IMR-90 (cell line): ENCODE data around the gene MAFF. TPM values are rescaled to one million over a fixed set of nuclear protein-coding genes. Genes with fewer than 3 reads are reported as not detected.

Source experiments
- ATAC-seq: fragments of 200-7000 bp; cut with Tn5 transposase; 2 replicates; pipeline ENCODE4 v1.9.1; 2020; ENCODE audit warnings: low read depth, mild to moderate bottlenecking, moderate library complexity
- BruUV-seq: library from RNA; stranded (reverse); fragments of 400-500 nt; replicated peaks from 2 replicates; lab custom pipeline; 2021; lab: Mats Ljungman, UMichigan
- CTCF ChIA-PET: fragments of 300-600 bp; formaldehyde crosslinking; extraction: SDS; loops from one replicate; lab custom pipeline; 2021; ENCODE audit warnings: antibody characterized with exemption; lab: Yijun Ruan, JAX
- POLR2A ChIA-PET: fragments of 300-600 bp; sonication (Branson Sonifier 250); formaldehyde crosslinking; loops from one replicate; lab custom pipeline; 2022; ENCODE audit warnings: antibody characterized with exemption; ENCODE audit not compliant: unreplicated experiment; lab: Charles Lee
- DNase-seq: peaks from one replicate; pipeline ENCODE4 v3.0.0; 2013
- H2AFZ ChIP-seq: replicated peaks from 2 replicates; pipeline ENCODE3; 2013; ENCODE audit warnings: low read length, mild to moderate bottlenecking; ENCODE audit not compliant: poor library complexity
- H2AK5ac ChIP-seq: 2 replicates; pipeline ENCODE4 v1.6.1; 2013; ENCODE audit warnings: low read depth, low read length, inconsistent platforms
- H2AK9ac ChIP-seq: replicated peaks from 2 replicates; pipeline ENCODE3; 2013; ENCODE audit warnings: mild to moderate bottlenecking, low read depth, low read length, moderate library complexity; ENCODE audit not compliant: poor library complexity
- H2BK120ac ChIP-seq: 2 replicates; pipeline ENCODE4 v1.6.1; 2013; ENCODE audit warnings: low read depth, low read length, inconsistent platforms
- H2BK15ac ChIP-seq: 3 replicates; pipeline ENCODE4 v1.6.1; 2013; ENCODE audit warnings: low read depth, low read length, inconsistent platforms
- H2BK20ac ChIP-seq: 2 replicates; pipeline ENCODE4 v1.6.1; 2013; ENCODE audit warnings: low read depth, mild to moderate bottlenecking, inconsistent platforms, low read length, moderate library complexity
- H2BK5ac ChIP-seq: 2 replicates; pipeline ENCODE4 v1.6.1; 2013; ENCODE audit warnings: mild to moderate bottlenecking, low read depth, low read length, inconsistent platforms; ENCODE audit not compliant: poor library complexity, severe bottlenecking
- H3K14ac ChIP-seq: replicated peaks from 2 replicates; pipeline ENCODE4 v1.6.1; 2013; ENCODE audit warnings: low read depth, low read length, inconsistent platforms
- H3K18ac ChIP-seq: 2 replicates; pipeline ENCODE4 v1.6.1; 2013; ENCODE audit warnings: low read depth, low read length, control low read depth
- H3K23ac ChIP-seq: 2 replicates; pipeline ENCODE4 v1.6.1; 2013; ENCODE audit warnings: low read depth, low read length, inconsistent platforms
- H3K27ac ChIP-seq: 2 replicates; pipeline ENCODE4 v1.5.1; 2013; ENCODE audit warnings: mild to moderate bottlenecking, control low read depth, low read length; ENCODE audit not compliant: insufficient read depth
- H3K27me3 ChIP-seq: 2 replicates; pipeline ENCODE4 v1.6.1; 2013; ENCODE audit warnings: low read length; ENCODE audit not compliant: control insufficient read depth, insufficient read depth
- H3K36me3 ChIP-seq: 2 replicates; pipeline ENCODE4 v1.6.1; 2013; ENCODE audit warnings: low read length, mixed read lengths; ENCODE audit not compliant: control insufficient read depth, insufficient read depth
- H3K4ac ChIP-seq: 2 replicates; pipeline ENCODE4 v1.6.1; 2013; ENCODE audit warnings: low read depth, low read length, inconsistent platforms
- H3K4me1 ChIP-seq: 2 replicates; pipeline ENCODE4 v1.6.1; 2013; ENCODE audit warnings: low read length, mixed read lengths; ENCODE audit not compliant: control insufficient read depth, insufficient read depth
- H3K4me2 ChIP-seq: 2 replicates; pipeline ENCODE4 v1.6.1; 2013; ENCODE audit warnings: low read depth, mild to moderate bottlenecking, control low read depth, low read length, moderate library complexity
- H3K4me3 ChIP-seq: 2 replicates; pipeline ENCODE4 v1.5.1; 2013; ENCODE audit warnings: low read depth, mild to moderate bottlenecking, control low read depth, low read length, moderate library complexity; ENCODE audit not compliant: insufficient read depth
- H3K56ac ChIP-seq: 2 replicates; pipeline ENCODE4 v1.6.1; 2013; ENCODE audit warnings: low read length, inconsistent platforms; ENCODE audit not compliant: insufficient read depth; ENCODE audit errors: extremely low read depth
- H3K79me1 ChIP-seq, 2 experiments: 2 replicates each; pipeline ENCODE4 v1.6.1; 2013; ENCODE audit warnings: low read length in 2 of 2, inconsistent platforms in 1 of 2, low read depth in 1 of 2
- H3K9ac ChIP-seq: 2 replicates; pipeline ENCODE4 v1.6.1; 2013; ENCODE audit warnings: low read depth, low read length, control low read depth
- H3K9me1 ChIP-seq: 2 replicates; pipeline ENCODE4 v1.6.1; 2013; ENCODE audit warnings: low read length, inconsistent platforms; ENCODE audit not compliant: insufficient read depth
- H3K9me3 ChIP-seq: 2 replicates; pipeline ENCODE4 v1.6.1; 2013; ENCODE audit warnings: low read length; ENCODE audit not compliant: control insufficient read depth, insufficient read depth
- H4K20me1 ChIP-seq: 2 replicates; pipeline ENCODE4 v1.6.1; 2013; ENCODE audit warnings: low read length, inconsistent platforms; ENCODE audit not compliant: insufficient read depth
- H4K5ac ChIP-seq: 2 replicates; pipeline ENCODE4 v1.6.1; 2013; ENCODE audit warnings: mild to moderate bottlenecking, low read depth, low read length, control low read depth
- H4K8ac ChIP-seq, 2 experiments: 2 replicates each; pipeline ENCODE4 v1.6.1; 2013; ENCODE audit warnings: low read depth in 2 of 2, low read length in 2 of 2, control low read depth in 1 of 2, inconsistent platforms in 1 of 2
- H4K91ac ChIP-seq: 2 replicates; pipeline ENCODE4 v1.6.1; 2013; ENCODE audit warnings: low read depth, low read length, inconsistent platforms; ENCODE audit not compliant: insufficient read depth
- BHLHE40 ChIP-seq: fragments of 150-350 bp; IDR thresholded peaks from 2 replicates; pipeline ENCODE4 v1.6.1; 2016; ENCODE audit warnings: mild to moderate bottlenecking, low read depth, low read length
- CHD1 ChIP-seq: IDR thresholded peaks from 2 replicates; pipeline ENCODE4 v1.6.1; 2012; ENCODE audit warnings: low read depth, low read length, improper control_type of control experiment
- CTCF ChIP-seq: conservative IDR thresholded peaks from 2 replicates; pipeline ENCODE4 v1.5.1; 2012; ENCODE audit warnings: mild to moderate bottlenecking, low read depth, low read length, improper control_type of control experiment
- ELK1 ChIP-seq: fragments of 150-350 bp; IDR thresholded peaks from 2 replicates; pipeline ENCODE4 v1.6.1; 2016; ENCODE audit warnings: low read depth, mild to moderate bottlenecking, low read length, moderate library complexity, borderline replicate concordance
- MXI1 ChIP-seq: IDR thresholded peaks from 2 replicates; pipeline ENCODE4 v1.6.1; 2012; ENCODE audit warnings: low read depth, mild to moderate bottlenecking, low read length, moderate library complexity, borderline replicate concordance
- NFE2L2 ChIP-seq: fragments of 150-350 bp; IDR thresholded peaks from 2 replicates; pipeline ENCODE4 v1.6.1; 2016; ENCODE audit warnings: low read depth, mild to moderate bottlenecking, low read length
- POLR2A ChIP-seq: IDR thresholded peaks from 2 replicates; pipeline ENCODE4 v1.6.1; 2012; ENCODE audit warnings: mild to moderate bottlenecking, low read depth, low read length
- RAD21 ChIP-seq: IDR thresholded peaks from 2 replicates; pipeline ENCODE4 v1.6.1; 2012; ENCODE audit warnings: low read length, improper control_type of control experiment
- RFX5 ChIP-seq: IDR thresholded peaks from 2 replicates; pipeline ENCODE4 v1.8.0; 2012; ENCODE audit warnings: low read depth, mild to moderate bottlenecking, low read length, moderate library complexity
- SMC3 ChIP-seq: fragments of 150-350 bp; IDR thresholded peaks from 2 replicates; pipeline ENCODE4 v1.6.1; 2016; ENCODE audit warnings: low read depth, mild to moderate bottlenecking, antibody characterized with exemption, low read length, moderate library complexity
- USF2 ChIP-seq: fragments of 150-350 bp; IDR thresholded peaks from 2 replicates; pipeline ENCODE4 v1.6.1; 2017; ENCODE audit warnings: mild to moderate bottlenecking, antibody characterized with exemption, low read length, low read depth
- WGBS, 2 experiments: methylation state at CpG; one replicate each; pipeline versions ENCODE4 v1.1.5 to v1.1.7; 2013; ENCODE audit warnings: missing lambda C conversion rate in 2 of 2; ENCODE audit not compliant: insufficient read length in 1 of 2; ENCODE audit errors: extremely low coverage in 2 of 2; 5-methylcytosine and 5-hydroxymethylcytosine counted together
- dilution Hi-C: fragments of 300-500 bp; cut with HindIII; formaldehyde crosslinking; loops from one replicate; pipeline ENCODE4 v1.14.3; 2018; ENCODE audit warnings: low sequenced_read_pairs; ENCODE audit not compliant: unreplicated experiment
- in situ Hi-C: fragments of 300-500 bp; cut with MboI; formaldehyde crosslinking; loops from 3 replicates; pipeline ENCODE4 v1.14.3; 2019; ENCODE audit warnings: low sequenced_read_pairs, inconsistent platforms, mixed read lengths
- intact Hi-C: fragments of 100-400 bp; cut with micrococcal nuclease; formaldehyde crosslinking; loops from 2 replicates; pipeline ENCODE4 v1.10.0; 2022
- polyA plus RNA-seq, 3 experiments: library from polyadenylated mRNA; depleted of rRNA; stranded (reverse); fragments of >200 nt; gene quantifications; 2 replicates each; pipeline ENCODE4 v1.2.3, GENCODE V29; 2012; ENCODE audit warnings: low replicate concordance in 1 of 3
- total RNA-seq: library from RNA; depleted of rRNA; stranded (reverse); fragments of >200 nt; gene quantifications from 2 replicates; pipeline ENCODE4 v1.2.3, GENCODE V29; 2012

The MAFF gene
- total and polyA plus RNA-seq, 2 of the 4 experiments (the other 2 are of a cell fraction): 18.3 to 25.9 TPM

- no peak overlapping the region for H3K23ac ChIP-seq
These were observed 60.4 kb downstream of the MAFF start for GRCh38 chr22:38262051-38262795.

More at GRCh38 chr22:38262051-38262795, 60.4 kb downstream of the MAFF start:
- Histone ChIP-seq H2BK20ac (no peak overlapping the region), H3K36me3 (peaks cover 6% of the 10 kb centered on the region), H3K4ac (no peak overlapping the region), H3K4me2 (no peak overlapping the region), H3K9me3 (no peaks in the 10 kb centered on the region), H3K4me3 (no peak overlapping the region), H3K9ac (no peak overlapping the region), H2AK9ac (no peak overlapping the region), H2BK5ac (no peak overlapping the region), H2AFZ (no peak overlapping the region), H3K9me1 (peaks cover 51% of the 10 kb centered on the region), H3K4me1 (peaks cover 33% of the 10 kb centered on the region), H3K56ac (no peak overlapping the region), H3K27me3 (no peaks in the 10 kb centered on the region), H3K79me1 (peaks cover 14 to 96% of the 10 kb centered on the region in 2 experiments), H4K8ac (no peak overlapping the region), H2BK120ac (no peak overlapping the region), H3K27ac (no peak overlapping the region), H4K20me1 (peaks cover 92% of the 10 kb centered on the region), H3K18ac (no peak overlapping the region), H2AK5ac (no peak overlapping the region), H2BK15ac (no peak overlapping the region), H3K14ac (no peak overlapping the region), H4K91ac (no peak overlapping the region), H4K5ac (no peak overlapping the region)
- in situ Hi-C loops: no loop called here
- CTCF ChIA-PET: no interaction called here
- dilution Hi-C loops: no loop called here
- intact Hi-C loops: no loop called here
- ATAC-seq (no peak), DNase-seq (no peak)
- TF ChIP-seq RAD21 (peak; percentile 35), CTCF (peak; percentile 33; the same call in 1 of the 2 replicates), RFX5 (no peak), POLR2A (no peak), SMC3 (peak; percentile 17; the same call in 1 of the 2 replicates), NFE2L2 (no peak), USF2 (no peak), BHLHE40 (no peak), CHD1 (no peak), ELK1 (no peak), MXI1 (no peak)
- POLR2A ChIA-PET: no interaction called here
- WGBS, 2 experiments: 86% methylated on average over 15 of the region's 20 CpGs; no CpG with 5 or more reads in 1 of the 2 experiments
- BruUV-seq: no TSS peak
